Fibroblast of mammary gland (primary cell): ENCODE results near the gene TBX6.

Source experiments
- DNase-seq: peaks from one replicate; pipeline ENCODE4 v3.0.0-alpha.2; 2010; ENCODE audit warnings: low read depth
- H3K4me3 ChIP-seq: 2 replicates; pipeline ENCODE4 v1.5.1; 2011; ENCODE audit warnings: low read depth, mild to moderate bottlenecking, low read length, moderate library complexity; ENCODE audit not compliant: control insufficient read depth
- CTCF ChIP-seq: conservative IDR thresholded peaks from 2 replicates; pipeline ENCODE4 v1.5.1; 2011; ENCODE audit warnings: low read depth, low read length, inconsistent platforms; ENCODE audit not compliant: control insufficient read depth, insufficient read depth

TBX6 gene

GRCh38 chr16:30065943-30066760 is 25.6 kb downstream of the TBX6 start:
- peak overlapping the region; percentile 97 for H3K4me3 ChIP-seq
- TF ChIP-seq CTCF, result no peak
- peak; percentile 64 for DNase-seq

- DNase-seq, result peak; percentile 98
- peak within 1 kb of the TSS; percentile 97 for H3K4me3 ChIP-seq
- no peak for TF ChIP-seq CTCF
Measured at GRCh38 chr16:30065102-30065942, 26.4 kb downstream of the TBX6 start, which contains the start of gene ALDOA. Gene ALDOA (plus strand): TSS chr16:30065760. CDS start chr16:30066898, 1,138 bp downstream.

GRCh38 chr16:30064729-30065101 is 27.0 kb downstream of the TBX6 start:
- peak overlapping the region; percentile 43 for H3K4me3 ChIP-seq
- TF ChIP-seq CTCF, result no peak
- DNase-seq, result no peak

- H3K4me3 ChIP-seq, result peak overlapping the region; percentile 43
- peak; percentile 41 for DNase-seq
Measured at GRCh38 chr16:30063893-30064728, 27.6 kb downstream of the TBX6 start.

GRCh38 chr16:30063278-30063892 is 28.3 kb downstream of the TBX6 start:
- no peak overlapping the region for H3K4me3 ChIP-seq
- TF ChIP-seq CTCF, result no peak

More at GRCh38 chr16:30063893-30064728, 27.6 kb downstream of the TBX6 start:
- no peak for TF ChIP-seq CTCF

More at GRCh38 chr16:30063278-30063892, 28.3 kb downstream of the TBX6 start:
- DNase-seq, result no peak
